NCI-H526 treated with DMSO at 0.1 percent for 48 hours (cell line): Measurements from ENCODE around the gene SENP2.
"Not testable (repeated sequence)": the region's sequence is repeated elsewhere in the genome, so short reads cannot be mapped to it uniquely, and the experiment has no call there.

ENCODE experiments used
- DNase-seq: peaks from one replicate; lab custom pipeline; 2025; lab: John Stamatoyannopoulos, UW

The SENP2 gene

GRCh38 chr3:185647880-185648210 lies 61.8 kb downstream of the SENP2 start:
- no peak for DNase-seq

GRCh38 chr3:185648396-185648795 lies 62.3 kb downstream of the SENP2 start:
- no peak for DNase-seq

GRCh38 chr3:185649414-185649813 lies 63.3 kb downstream of the SENP2 start:
- DNase-seq = no peak

- no peak for DNase-seq
Observed at GRCh38 chr3:185651971-185652370, 65.9 kb downstream of the SENP2 start.

- no peak for DNase-seq
Observed at GRCh38 chr3:185653949-185654757, 68.1 kb downstream of the SENP2 start.

- DNase-seq = no peak
Observed at GRCh38 chr3:185654758-185655145, 68.7 kb downstream of the SENP2 start.

- no peak for DNase-seq
Observed at GRCh38 chr3:185655426-185656320, 69.6 kb downstream of the SENP2 start.

GRCh38 chr3:185656321-185656840 lies 70.3 kb downstream of the SENP2 start:
- no peak for DNase-seq

GRCh38 chr3:185657211-185657610 lies 71.1 kb downstream of the SENP2 start:
- no peak for DNase-seq

GRCh38 chr3:185657691-185658503 lies 71.8 kb downstream of the SENP2 start:
- DNase-seq = no peak

GRCh38 chr3:185658504-185658912 lies 72.4 kb downstream of the SENP2 start:
- no peak for DNase-seq

- DNase-seq = no peak
Observed at GRCh38 chr3:185658943-185659342, 72.8 kb downstream of the SENP2 start.

- peak; percentile 20 for DNase-seq
Observed at GRCh38 chr3:185659942-185660921, 74.1 kb downstream of the SENP2 start.

- not testable (repeated sequence) for DNase-seq
Observed at GRCh38 chr3:185661296-185661695, 75.2 kb downstream of the SENP2 start.

GRCh38 chr3:185661772-185662171 lies 75.7 kb downstream of the SENP2 start:
- DNase-seq = no peak

GRCh38 chr3:185663929-185664328 lies 77.8 kb downstream of the SENP2 start:
- DNase-seq = no peak

GRCh38 chr3:185667574-185667973 lies 81.5 kb downstream of the SENP2 start:
- no peak for DNase-seq

GRCh38 chr3:185677146-185677829 lies 91.2 kb downstream of the SENP2 start:
- DNase-seq = peak; percentile 3

GRCh38 chr3:185678027-185678426 lies 91.9 kb downstream of the SENP2 start:
- no peak for DNase-seq

GRCh38 chr3:185680231-185680630 lies 94.1 kb downstream of the SENP2 start:
- no peak for DNase-seq
